HepG2 (cell line): Measurements from ENCODE around the gene PYGO2. TPM values are rescaled to one million over a fixed set of nuclear protein-coding genes. Genes with fewer than 3 reads are reported as not detected.

Source experiments
- IRF2 ChIP-seq: IDR thresholded peaks from 2 replicates; pipeline ENCODE4 v1.6.1; 2018; ENCODE audit warnings: missing genetic modification reagents, missing compliant biosample characterization
- KDM5A ChIP-seq: fragments of 200-600 bp; sonication (generic); IDR thresholded peaks from 2 replicates; pipeline ENCODE4 v1.7.0; 2018; ENCODE audit warnings: antibody characterized with exemption, mild to moderate bottlenecking, low read length, borderline replicate concordance
- MED1 ChIP-seq: sonication (generic); formaldehyde crosslinking; IDR thresholded peaks from 2 replicates; pipeline ENCODE4 v1.4.0; 2020; ENCODE audit warnings: missing genetic modification reagents
- NAIF1 ChIP-seq: sonication (generic); formaldehyde crosslinking; IDR thresholded peaks from 2 replicates; pipeline ENCODE4 v1.5.0; 2020; ENCODE audit warnings: mild to moderate bottlenecking, missing genetic modification reagents, borderline replicate concordance
- POLR2AphosphoS5 ChIP-seq: IDR thresholded peaks from 2 replicates; pipeline ENCODE4 v1.6.1; 2012; ENCODE audit warnings: low read depth, low read length
- RFXANK ChIP-seq: IDR thresholded peaks from 2 replicates; pipeline ENCODE4 v1.6.1; 2016
- TRIM24 ChIP-seq: sonication (generic); formaldehyde crosslinking; IDR thresholded peaks from 2 replicates; pipeline ENCODE4 v1.8.0; 2022; ENCODE audit warnings: mild to moderate bottlenecking, missing genetic modification reagents
- ZNF235 ChIP-seq: sonication (generic); formaldehyde crosslinking; IDR thresholded peaks from 2 replicates; pipeline ENCODE4 v1.8.1; 2023; ENCODE audit warnings: mild to moderate bottlenecking, missing genetic modification reagents, borderline replicate concordance
- ZNF460 ChIP-seq: sonication (generic); formaldehyde crosslinking; IDR thresholded peaks from 2 replicates; pipeline ENCODE4 v1.5.1; 2020; ENCODE audit warnings: missing genetic modification reagents, mild to moderate bottlenecking, borderline replicate concordance
- ZNF816 ChIP-seq: sonication (generic); formaldehyde crosslinking; IDR thresholded peaks from 2 replicates; pipeline ENCODE4 v1.8.0; 2022; ENCODE audit warnings: missing genetic modification reagents, mild to moderate bottlenecking, borderline replicate concordance
- ZSCAN21 ChIP-seq: sonication (generic); formaldehyde crosslinking; IDR thresholded peaks from 2 replicates; pipeline ENCODE4 v1.8.0; 2022; ENCODE audit warnings: mild to moderate bottlenecking, missing genetic modification reagents, moderate library complexity, borderline replicate concordance
- polyA plus RNA-seq, 8 experiments: library from polyadenylated mRNA; depleted of rRNA in 3 of 8; stranded (reverse) in 7 of 8; unstranded in 1 of 8; fragments of >200 nt; fragmentation: Illumina TruSeq in 4 of 8; extraction: Trizol in 4 of 8; gene quantifications; 2 replicates each; pipeline versions ENCODE4 v1.2.1 to v1.2.3, GENCODE V29; 2011 to 2016; ENCODE audit warnings: low read depth in 4 of 8, missing spikeins in 1 of 8, mixed read lengths in 1 of 8; ENCODE audit not compliant: insufficient read depth in 1 of 8
- total RNA-seq, 5 experiments: library from RNA; depleted of rRNA; stranded (reverse); fragments of >200 nt; fragmentation: Illumina TruSeq; extraction: Trizol; gene quantifications; 2 replicates each; pipeline ENCODE4 v1.2.3, GENCODE V29; 2016; ENCODE audit warnings: low read depth in 1 of 5
- TF ChIP-seq, protein P1 (sequence below): IDR thresholded peaks from 2 replicates; pipeline ENCODE4 v1.6.1; 2016; ENCODE audit warnings: missing genetic modification reagents, missing compliant biosample characterization
- TF ChIP-seq, protein P2 (sequence below): sonication (generic); formaldehyde crosslinking; IDR thresholded peaks from 2 replicates; pipeline ENCODE4 v1.4.0; 2020; ENCODE audit warnings: mild to moderate bottlenecking, missing genetic modification reagents, borderline replicate concordance
- TF ChIP-seq, protein P3 (sequence below): sonication (generic); formaldehyde crosslinking; IDR thresholded peaks from 2 replicates; pipeline ENCODE4 v1.4.0; 2020; ENCODE audit warnings: mild to moderate bottlenecking, low read depth, missing genetic modification reagents
- TF ChIP-seq, protein P4 (sequence below): sonication (generic); formaldehyde crosslinking; IDR thresholded peaks from 2 replicates; pipeline ENCODE4 v1.4.0; 2020; ENCODE audit warnings: missing genetic modification reagents
- TF ChIP-seq, protein P5 (sequence below): sonication (generic); formaldehyde crosslinking; IDR thresholded peaks from 2 replicates; pipeline ENCODE4 v1.4.0; 2020; ENCODE audit warnings: missing genetic modification reagents
- TF ChIP-seq, protein P6 (sequence below): sonication (generic); formaldehyde crosslinking; IDR thresholded peaks from 2 replicates; pipeline ENCODE4 v1.4.0; 2020; ENCODE audit warnings: mild to moderate bottlenecking, missing genetic modification reagents

Gene PYGO2
- total and polyA plus RNA-seq, 2 of the 13 experiments (the other 11 are each of a cell fraction or from before 2014, with no cell fraction given): 20.3 to 21.8 TPM

DNA sequence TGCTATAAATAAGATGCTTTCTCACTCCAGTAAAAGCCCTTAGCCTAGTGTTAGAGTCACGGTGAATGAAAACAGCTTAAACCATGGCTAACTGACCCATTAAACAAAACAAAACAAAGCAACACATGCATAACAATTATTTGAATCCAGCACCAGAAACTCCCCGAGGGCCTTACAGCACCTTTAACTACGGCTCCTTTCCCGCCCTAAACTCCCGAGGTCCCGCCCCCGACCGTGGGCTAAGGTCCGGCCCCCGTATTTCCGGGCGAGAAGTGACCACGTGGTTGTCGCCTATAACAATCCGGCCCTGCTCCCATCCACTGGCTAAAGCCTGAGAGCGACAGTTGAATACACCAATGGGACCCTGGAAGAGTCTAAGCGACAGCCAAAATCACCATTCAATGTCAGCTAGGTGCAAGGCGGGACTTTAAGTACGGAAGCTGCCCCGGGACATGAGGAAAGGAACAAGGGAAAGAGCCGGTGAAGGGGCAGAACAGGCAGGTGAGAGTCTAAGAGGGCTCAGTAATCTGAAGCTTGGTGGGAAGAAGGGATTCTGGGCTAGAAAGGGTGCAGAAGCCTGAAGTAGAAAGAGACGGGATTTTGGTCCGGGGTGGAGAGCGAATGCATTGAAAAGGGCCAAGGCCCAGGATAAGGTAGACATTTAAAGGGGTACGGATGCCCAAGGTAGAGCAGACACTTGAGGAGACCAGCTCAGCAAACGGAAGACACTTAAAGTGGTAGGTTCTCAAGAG is 21.5 kb upstream of the PYGO2 start, which contains the start of gene FLAD1 (continued):
- TF ChIP-seq KDM5A (peak; percentile 76; the same call in 1 of the 2 replicates), POLR2AphosphoS5 (peak; percentile 74), TRIM24 (no peak), ZNF460 (CRISPR knock-in tag) (no peak), ZSCAN21 (CRISPR knock-in tag) (0 out of 2 replicates have a peak, but pooled peaks have one; percentile 17), NAIF1 (CRISPR knock-in tag) (no peak), ZNF816 (CRISPR knock-in tag) (0 out of 2 replicates have a peak, but pooled peaks have one; percentile 29), ZNF235 (CRISPR knock-in tag) (peak; percentile 64; the same call in 1 of the 2 replicates), MED1 (peak; percentile 41; the same call in 1 of the 2 replicates), RFXANK (0 out of 2 replicates have a peak, but pooled peaks have one; percentile 61), IRF2 (peak; percentile 78)
- TF ChIP-seq, protein P1, sequence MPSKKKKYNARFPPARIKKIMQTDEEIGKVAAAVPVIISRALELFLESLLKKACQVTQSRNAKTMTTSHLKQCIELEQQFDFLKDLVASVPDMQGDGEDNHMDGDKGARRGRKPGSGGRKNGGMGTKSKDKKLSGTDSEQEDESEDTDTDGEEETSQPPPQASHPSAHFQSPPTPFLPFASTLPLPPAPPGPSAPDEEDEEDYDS (CRISPR knock-in tag): peak; percentile 42; the same call in 1 of the 2 replicates
- TF ChIP-seq, protein P2, sequence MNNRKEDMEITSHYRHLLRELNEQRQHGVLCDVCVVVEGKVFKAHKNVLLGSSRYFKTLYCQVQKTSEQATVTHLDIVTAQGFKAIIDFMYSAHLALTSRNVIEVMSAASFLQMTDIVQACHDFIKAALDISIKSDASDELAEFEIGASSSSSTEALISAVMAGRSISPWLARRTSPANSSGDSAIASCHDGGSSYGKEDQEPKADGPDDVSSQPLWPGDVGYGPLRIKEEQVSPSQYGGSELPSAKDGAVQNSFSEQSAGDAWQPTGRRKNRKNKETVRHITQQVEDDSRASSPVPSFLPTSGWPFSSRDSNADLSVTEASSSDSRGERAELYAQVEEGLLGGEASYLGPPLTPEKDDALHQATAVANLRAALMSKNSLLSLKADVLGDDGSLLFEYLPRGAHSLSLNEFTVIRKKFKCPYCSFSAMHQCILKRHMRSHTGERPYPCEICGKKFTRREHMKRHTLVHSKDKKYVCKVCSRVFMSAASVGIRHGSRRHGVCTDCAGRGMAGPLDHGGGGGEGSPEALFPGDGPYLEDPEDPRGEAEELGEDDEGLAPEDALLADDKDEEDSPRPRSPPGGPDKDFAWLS (CRISPR knock-in tag): no peak
- TF ChIP-seq, protein P3, sequence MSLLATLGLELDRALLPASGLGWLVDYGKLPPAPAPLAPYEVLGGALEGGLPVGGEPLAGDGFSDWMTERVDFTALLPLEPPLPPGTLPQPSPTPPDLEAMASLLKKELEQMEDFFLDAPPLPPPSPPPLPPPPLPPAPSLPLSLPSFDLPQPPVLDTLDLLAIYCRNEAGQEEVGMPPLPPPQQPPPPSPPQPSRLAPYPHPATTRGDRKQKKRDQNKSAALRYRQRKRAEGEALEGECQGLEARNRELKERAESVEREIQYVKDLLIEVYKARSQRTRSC: no peak
- TF ChIP-seq, protein P4, sequence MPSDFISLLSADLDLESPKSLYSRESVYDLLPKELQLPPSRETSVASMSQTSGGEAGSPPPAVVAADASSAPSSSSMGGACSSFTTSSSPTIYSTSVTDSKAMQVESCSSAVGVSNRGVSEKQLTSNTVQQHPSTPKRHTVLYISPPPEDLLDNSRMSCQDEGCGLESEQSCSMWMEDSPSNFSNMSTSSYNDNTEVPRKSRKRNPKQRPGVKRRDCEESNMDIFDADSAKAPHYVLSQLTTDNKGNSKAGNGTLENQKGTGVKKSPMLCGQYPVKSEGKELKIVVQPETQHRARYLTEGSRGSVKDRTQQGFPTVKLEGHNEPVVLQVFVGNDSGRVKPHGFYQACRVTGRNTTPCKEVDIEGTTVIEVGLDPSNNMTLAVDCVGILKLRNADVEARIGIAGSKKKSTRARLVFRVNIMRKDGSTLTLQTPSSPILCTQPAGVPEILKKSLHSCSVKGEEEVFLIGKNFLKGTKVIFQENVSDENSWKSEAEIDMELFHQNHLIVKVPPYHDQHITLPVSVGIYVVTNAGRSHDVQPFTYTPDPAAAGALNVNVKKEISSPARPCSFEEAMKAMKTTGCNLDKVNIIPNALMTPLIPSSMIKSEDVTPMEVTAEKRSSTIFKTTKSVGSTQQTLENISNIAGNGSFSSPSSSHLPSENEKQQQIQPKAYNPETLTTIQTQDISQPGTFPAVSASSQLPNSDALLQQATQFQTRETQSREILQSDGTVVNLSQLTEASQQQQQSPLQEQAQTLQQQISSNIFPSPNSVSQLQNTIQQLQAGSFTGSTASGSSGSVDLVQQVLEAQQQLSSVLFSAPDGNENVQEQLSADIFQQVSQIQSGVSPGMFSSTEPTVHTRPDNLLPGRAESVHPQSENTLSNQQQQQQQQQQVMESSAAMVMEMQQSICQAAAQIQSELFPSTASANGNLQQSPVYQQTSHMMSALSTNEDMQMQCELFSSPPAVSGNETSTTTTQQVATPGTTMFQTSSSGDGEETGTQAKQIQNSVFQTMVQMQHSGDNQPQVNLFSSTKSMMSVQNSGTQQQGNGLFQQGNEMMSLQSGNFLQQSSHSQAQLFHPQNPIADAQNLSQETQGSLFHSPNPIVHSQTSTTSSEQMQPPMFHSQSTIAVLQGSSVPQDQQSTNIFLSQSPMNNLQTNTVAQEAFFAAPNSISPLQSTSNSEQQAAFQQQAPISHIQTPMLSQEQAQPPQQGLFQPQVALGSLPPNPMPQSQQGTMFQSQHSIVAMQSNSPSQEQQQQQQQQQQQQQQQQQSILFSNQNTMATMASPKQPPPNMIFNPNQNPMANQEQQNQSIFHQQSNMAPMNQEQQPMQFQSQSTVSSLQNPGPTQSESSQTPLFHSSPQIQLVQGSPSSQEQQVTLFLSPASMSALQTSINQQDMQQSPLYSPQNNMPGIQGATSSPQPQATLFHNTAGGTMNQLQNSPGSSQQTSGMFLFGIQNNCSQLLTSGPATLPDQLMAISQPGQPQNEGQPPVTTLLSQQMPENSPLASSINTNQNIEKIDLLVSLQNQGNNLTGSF (CRISPR knock-in tag): no peak
- TF ChIP-seq, protein P5, sequence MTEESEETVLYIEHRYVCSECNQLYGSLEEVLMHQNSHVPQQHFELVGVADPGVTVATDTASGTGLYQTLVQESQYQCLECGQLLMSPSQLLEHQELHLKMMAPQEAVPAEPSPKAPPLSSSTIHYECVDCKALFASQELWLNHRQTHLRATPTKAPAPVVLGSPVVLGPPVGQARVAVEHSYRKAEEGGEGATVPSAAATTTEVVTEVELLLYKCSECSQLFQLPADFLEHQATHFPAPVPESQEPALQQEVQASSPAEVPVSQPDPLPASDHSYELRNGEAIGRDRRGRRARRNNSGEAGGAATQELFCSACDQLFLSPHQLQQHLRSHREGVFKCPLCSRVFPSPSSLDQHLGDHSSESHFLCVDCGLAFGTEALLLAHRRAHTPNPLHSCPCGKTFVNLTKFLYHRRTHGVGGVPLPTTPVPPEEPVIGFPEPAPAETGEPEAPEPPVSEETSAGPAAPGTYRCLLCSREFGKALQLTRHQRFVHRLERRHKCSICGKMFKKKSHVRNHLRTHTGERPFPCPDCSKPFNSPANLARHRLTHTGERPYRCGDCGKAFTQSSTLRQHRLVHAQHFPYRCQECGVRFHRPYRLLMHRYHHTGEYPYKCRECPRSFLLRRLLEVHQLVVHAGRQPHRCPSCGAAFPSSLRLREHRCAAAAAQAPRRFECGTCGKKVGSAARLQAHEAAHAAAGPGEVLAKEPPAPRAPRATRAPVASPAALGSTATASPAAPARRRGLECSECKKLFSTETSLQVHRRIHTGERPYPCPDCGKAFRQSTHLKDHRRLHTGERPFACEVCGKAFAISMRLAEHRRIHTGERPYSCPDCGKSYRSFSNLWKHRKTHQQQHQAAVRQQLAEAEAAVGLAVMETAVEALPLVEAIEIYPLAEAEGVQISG (CRISPR knock-in tag): peak; percentile 48; the same call in 1 of the 2 replicates
- TF ChIP-seq, protein P6, sequence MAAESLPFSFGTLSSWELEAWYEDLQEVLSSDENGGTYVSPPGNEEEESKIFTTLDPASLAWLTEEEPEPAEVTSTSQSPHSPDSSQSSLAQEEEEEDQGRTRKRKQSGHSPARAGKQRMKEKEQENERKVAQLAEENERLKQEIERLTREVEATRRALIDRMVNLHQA (CRISPR knock-in tag): no peak
